GM21825 (cell line): ENCODE measurements around the gene NAV3.

Source experiments
- ATAC-seq: cut with Tn5 transposase; IDR thresholded peaks from one replicate; pipeline ENCODE4 v1.9.1; 2021; ENCODE audit warnings: mild to moderate bottlenecking, moderate library complexity; ENCODE audit not compliant: unreplicated experiment

NAV3 gene

GRCh38 chr12:77830583-77831351 lies at the start of gene NAV3:
NAV3 (plus strand) TSS chr12:77830894; CDS start chr12:77831462, 568 bp downstream.
- no peak for ATAC-seq

- no peak for ATAC-seq
Observed at GRCh38 chr12:77782034-77782433, 48.7 kb upstream of the NAV3 start.

GRCh38 chr12:77782766-77783165 lies 47.9 kb upstream of the NAV3 start:
- no peak for ATAC-seq

- no peak for ATAC-seq
Observed at GRCh38 chr12:77785211-77785610, 45.5 kb upstream of the NAV3 start.

- no peak for ATAC-seq
Observed at GRCh38 chr12:77786675-77787074, 44.0 kb upstream of the NAV3 start.

GRCh38 chr12:77788231-77789168 lies 42.2 kb upstream of the NAV3 start:
- no peak for ATAC-seq

GRCh38 chr12:77795699-77796098 lies 35.0 kb upstream of the NAV3 start:
- ATAC-seq = no peak

- ATAC-seq = no peak
Observed at GRCh38 chr12:77796775-77797174, 33.9 kb upstream of the NAV3 start.

- no peak for ATAC-seq
Observed at GRCh38 chr12:77800501-77800900, 30.2 kb upstream of the NAV3 start.

- ATAC-seq = no peak
Observed at GRCh38 chr12:77808534-77808933, 22.2 kb upstream of the NAV3 start.

- ATAC-seq = no peak
Observed at GRCh38 chr12:77813558-77813957, 17.1 kb upstream of the NAV3 start.

GRCh38 chr12:77814386-77814785 lies 16.3 kb upstream of the NAV3 start:
- no peak for ATAC-seq

- no peak for ATAC-seq
Observed at GRCh38 chr12:77816196-77816595, 14.5 kb upstream of the NAV3 start.

- no peak for ATAC-seq
Observed at GRCh38 chr12:77817276-77817675, 13.4 kb upstream of the NAV3 start.

- ATAC-seq = no peak
Observed at GRCh38 chr12:77818351-77818750, 12.3 kb upstream of the NAV3 start.

- no peak for ATAC-seq
Observed at GRCh38 chr12:77821699-77822203, 8.9 kb upstream of the NAV3 start.

GRCh38 chr12:77833329-77833728 lies 2.6 kb downstream of the NAV3 start:
- ATAC-seq = no peak

- ATAC-seq = no peak
Observed at GRCh38 chr12:77834618-77835017, 3.9 kb downstream of the NAV3 start.

GRCh38 chr12:77835969-77836368 lies 5.3 kb downstream of the NAV3 start:
- no peak for ATAC-seq

GRCh38 chr12:77837876-77838291 lies 7.2 kb downstream of the NAV3 start:
- no peak for ATAC-seq

GRCh38 chr12:77841521-77841920 lies 10.8 kb downstream of the NAV3 start:
- no peak for ATAC-seq

GRCh38 chr12:77842430-77842829 lies 11.7 kb downstream of the NAV3 start:
- no peak for ATAC-seq
